GM10847 (cell line): Measurements from ENCODE around the gene ATP8B2.

Source experiments
- POLR2A ChIP-seq: IDR thresholded peaks from 2 replicates; pipeline ENCODE4 v1.6.1; 2011; ENCODE audit not compliant: insufficient read length; ENCODE audit errors: extremely low read depth

Gene ATP8B2, protein sequence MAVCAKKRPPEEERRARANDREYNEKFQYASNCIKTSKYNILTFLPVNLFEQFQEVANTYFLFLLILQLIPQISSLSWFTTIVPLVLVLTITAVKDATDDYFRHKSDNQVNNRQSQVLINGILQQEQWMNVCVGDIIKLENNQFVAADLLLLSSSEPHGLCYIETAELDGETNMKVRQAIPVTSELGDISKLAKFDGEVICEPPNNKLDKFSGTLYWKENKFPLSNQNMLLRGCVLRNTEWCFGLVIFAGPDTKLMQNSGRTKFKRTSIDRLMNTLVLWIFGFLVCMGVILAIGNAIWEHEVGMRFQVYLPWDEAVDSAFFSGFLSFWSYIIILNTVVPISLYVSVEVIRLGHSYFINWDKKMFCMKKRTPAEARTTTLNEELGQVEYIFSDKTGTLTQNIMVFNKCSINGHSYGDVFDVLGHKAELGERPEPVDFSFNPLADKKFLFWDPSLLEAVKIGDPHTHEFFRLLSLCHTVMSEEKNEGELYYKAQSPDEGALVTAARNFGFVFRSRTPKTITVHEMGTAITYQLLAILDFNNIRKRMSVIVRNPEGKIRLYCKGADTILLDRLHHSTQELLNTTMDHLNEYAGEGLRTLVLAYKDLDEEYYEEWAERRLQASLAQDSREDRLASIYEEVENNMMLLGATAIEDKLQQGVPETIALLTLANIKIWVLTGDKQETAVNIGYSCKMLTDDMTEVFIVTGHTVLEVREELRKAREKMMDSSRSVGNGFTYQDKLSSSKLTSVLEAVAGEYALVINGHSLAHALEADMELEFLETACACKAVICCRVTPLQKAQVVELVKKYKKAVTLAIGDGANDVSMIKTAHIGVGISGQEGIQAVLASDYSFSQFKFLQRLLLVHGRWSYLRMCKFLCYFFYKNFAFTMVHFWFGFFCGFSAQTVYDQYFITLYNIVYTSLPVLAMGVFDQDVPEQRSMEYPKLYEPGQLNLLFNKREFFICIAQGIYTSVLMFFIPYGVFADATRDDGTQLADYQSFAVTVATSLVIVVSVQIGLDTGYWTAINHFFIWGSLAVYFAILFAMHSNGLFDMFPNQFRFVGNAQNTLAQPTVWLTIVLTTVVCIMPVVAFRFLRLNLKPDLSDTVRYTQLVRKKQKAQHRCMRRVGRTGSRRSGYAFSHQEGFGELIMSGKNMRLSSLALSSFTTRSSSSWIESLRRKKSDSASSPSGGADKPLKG

DNA sequence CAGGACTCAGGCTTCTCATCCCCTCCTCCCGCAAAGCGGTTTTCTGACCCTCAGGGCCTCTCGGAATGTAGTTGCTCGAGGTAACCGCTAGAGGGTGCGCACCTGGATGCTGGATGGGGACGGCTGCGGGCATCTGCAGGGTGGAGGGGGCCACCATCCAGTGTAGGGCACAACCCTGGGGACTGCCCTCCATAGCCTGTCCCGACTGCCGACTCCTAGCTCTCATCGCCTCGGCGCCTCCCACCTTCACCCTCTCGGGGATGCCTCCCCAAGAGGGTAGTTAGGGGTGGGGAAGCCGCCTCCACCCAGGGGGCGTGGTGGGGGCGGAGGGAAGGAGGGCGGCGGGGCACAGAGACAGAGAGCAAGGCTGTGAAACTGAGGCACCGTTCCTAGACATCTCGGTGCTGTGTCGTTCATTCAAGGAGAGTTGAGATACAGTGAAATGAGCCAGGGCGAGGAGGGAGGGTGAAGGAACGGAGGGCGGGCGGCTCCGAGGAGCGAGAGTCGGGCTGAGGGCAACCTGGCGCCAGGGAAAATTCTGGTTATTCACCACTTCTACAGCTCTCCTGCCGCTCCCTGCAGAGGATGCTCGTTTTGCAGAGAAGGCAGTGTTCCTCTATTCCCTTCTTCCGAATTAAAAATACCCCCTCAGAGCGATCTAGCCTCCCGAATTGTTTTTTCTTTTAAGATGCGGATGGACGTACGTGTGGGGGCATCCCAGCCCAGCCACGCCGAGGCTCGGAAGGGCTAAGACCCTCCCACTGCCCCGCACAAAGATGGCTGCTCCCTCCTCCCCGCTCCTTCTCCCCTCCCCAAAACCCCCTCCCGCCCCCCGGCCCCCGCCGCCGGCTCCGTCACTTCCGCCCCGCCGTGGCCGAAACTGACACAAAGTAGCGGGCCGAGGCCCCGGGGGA, at the start of gene ATP8B2:
Gene ATP8B2 (plus strand): TSS at position 857 of the 914 bp plus-strand sequence. CDS start 2,617 bp downstream, outside the sequence.
- TF ChIP-seq POLR2A, result no peak

DNA sequence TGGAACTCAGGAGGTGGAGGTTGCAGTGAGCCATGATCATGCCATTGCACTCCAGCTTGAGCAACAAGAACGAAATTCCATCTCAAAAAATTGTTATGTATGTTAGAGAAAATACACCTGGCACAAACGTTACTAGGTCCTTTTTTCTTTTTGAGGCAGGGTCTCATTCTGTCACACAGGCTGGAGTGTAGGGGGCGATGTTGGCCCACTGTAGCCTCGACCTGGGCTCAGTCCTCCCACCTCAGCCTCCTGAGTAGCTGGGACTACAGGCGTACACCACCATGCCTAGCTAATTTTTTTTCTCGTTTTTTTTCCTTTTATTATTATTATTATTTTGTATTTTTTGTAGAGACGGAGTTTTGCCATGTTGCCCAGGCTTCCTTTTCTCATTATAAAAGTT, 48.5 kb upstream of the ATP8B2 start:
- no peak for TF ChIP-seq POLR2A

DNA sequence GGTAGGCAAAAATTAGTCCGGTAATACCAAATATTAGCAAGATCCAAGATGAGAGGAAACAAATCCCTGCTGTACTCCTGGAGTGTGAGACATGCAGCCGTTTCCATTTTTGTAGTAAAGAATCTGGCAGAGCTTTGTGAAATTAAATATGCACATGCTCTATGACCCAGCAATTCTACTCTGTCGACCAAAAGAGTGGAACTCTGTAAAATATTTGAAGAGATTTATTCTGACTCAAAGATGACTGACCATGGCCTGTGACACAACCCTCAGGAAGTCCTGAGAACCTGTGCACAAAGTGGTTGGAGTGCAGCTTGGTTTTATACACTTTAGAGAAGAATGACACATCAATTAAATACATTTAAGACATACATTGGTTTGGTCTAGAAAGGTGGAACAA, 36.7 kb upstream of the ATP8B2 start:
- TF ChIP-seq POLR2A, result no peak

DNA sequence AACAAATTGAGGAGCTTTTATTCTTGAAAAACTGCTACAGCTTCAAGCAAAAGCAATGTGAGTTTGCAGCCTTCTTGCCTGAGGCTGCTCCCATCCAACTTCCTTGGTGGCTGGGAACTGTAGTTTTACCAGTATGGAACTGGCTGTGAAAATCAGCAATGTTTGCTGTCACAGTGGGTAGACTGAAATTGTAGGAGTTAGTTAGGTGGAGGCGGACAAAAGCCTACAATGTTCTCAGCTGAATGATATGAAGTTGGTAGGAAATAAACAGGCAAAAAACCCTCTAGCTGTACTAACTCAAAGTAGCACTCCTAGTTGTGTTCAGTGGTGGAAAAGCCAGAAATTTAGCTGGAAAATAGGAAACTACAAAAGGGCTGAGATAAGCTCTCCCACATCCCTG, 34.4 kb upstream of the ATP8B2 start:
- no peak for TF ChIP-seq POLR2A

DNA sequence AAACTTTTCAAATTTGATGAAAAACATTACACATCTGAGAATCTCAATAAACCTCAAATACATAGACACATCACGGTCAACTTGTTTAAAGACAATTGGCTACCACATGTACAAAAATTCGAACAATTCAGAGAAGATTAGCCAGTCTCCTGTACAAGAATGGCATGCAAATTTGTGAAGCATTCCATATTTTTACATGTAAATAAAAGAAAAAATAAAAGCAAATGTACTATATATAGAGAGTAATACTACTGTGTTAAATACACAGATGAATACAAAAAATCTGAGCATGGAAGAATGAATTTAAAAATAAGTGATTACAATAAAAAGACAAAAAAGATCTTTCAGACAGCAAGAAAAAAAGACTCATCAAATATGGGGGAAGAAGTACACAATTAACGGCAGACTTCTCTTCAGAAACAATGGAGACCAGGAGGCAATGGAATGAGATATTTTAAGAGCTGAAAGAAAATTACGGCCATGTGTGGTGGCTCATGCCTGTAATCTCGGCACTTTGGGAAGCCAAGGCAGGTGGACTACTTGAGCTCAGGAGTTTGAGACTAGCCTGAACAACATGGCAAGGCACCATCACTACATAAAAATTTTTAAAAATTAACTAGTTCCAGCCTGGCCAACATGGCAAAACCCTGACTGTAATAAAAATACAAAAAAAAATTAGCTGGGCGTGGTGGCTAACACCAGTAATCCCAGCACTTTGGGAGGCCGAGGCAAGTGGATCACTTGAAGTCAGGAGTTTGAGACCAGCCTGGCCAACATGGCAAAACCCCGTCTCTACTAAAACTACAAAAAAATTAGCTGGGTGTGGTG, 29.7 kb upstream of the ATP8B2 start:
- TF ChIP-seq POLR2A, result no peak

DNA sequence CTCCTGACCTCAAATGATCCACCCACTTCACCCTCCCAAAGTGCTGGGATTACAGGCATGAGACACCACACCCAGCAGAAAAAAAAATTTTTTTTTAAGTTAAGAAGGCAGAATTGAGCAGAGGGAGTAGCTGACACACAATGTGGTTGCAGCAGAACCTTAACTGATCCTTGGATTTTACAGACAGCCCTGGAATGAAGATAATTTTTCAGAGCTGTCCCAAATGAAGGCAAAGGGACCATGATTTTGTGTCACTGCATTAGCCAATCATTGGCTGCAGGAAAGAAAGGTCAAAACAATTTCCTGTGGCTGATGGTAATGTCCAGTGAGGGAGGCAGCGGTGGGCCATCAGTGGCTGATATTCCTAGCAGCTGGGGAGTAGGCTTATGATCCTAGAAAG, 23.7 kb upstream of the ATP8B2 start:
- TF ChIP-seq POLR2A, result no peak

DNA sequence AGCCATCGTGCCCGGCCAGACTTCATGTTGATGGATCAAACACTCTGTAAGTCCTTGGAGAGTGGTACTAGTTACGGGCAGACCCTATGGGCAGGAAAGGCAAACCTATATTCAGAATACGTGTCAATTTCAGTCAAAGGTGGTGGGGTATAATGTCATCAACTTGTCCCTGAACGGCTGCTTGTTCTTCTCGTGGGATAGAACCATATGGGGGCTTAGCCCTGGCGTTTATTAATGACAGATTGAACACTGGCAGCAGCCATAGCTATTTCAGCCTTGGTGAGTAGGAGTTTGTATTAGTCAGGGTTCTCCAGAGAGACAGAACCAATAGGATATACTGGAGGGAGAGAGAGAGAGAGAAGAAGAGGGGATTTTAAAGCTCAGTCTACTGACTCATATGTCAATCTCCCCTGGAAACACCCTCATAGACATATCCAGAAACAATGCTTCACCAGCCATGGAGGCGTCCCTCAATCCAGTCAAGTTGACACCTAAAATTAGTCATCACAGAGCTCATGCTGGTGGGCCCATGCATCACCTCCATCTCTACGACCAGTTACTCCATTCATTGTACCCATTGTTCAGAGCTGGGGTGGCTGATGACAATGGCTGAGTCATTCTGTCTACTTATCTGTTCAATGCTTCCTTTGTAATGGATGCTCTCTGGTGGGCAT, 20.5 kb upstream of the ATP8B2 start:
- TF ChIP-seq POLR2A, result no peak

DNA sequence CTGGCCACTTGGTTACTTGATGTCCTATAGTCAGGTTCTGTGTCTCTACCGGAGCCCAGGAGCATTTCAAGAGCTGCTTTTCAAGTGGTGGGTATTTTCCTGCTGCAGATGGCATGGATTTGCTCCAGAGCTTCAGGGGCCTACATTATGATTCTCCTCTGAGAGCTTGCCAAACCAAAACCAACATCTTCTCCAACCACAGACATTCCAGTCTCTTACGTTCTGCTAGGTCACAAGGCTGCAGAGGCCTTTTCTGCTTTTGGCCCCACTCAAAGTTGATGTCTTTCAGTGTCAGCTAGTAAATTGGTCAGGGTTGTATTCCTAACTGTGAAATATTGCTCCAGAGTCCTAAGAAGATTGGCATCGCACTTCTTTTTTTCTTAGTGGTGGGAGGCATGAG, 19.2 kb upstream of the ATP8B2 start:
- TF ChIP-seq POLR2A, result no peak

DNA sequence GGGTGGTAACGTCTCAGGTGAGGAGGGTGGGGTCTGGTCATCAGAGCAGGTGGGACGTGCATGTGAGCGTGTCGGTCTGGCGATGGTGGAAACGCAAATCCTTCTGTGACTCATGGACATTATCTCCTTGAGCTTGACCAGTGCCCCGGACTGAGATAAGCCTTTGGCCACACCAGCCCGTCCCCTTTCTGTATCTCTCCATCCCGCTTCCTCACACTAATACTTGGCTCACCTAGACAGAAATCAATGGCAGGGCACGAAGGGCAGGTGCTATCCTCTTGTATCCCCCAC, 12.3 kb upstream of the ATP8B2 start:
- no peak for TF ChIP-seq POLR2A

DNA sequence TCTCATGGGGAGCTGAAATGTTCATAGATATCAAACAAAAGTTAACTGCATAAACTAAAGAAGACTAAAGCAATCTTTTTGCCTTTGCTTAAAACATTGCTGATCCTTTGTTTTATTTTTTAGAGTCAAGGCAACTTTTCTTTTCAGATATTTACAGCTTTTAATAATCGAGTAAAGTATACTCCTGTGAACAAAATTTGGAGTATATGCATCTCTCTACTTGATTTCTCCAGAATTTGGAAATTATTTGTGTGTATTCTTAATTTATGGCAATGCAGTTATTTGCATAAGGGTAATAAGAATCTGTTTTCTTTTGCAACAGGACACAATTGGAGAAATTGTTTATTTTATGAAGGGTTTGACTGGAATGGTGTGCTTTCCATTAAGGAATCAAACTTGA, 8.6 kb upstream of the ATP8B2 start:
- no peak for TF ChIP-seq POLR2A

DNA sequence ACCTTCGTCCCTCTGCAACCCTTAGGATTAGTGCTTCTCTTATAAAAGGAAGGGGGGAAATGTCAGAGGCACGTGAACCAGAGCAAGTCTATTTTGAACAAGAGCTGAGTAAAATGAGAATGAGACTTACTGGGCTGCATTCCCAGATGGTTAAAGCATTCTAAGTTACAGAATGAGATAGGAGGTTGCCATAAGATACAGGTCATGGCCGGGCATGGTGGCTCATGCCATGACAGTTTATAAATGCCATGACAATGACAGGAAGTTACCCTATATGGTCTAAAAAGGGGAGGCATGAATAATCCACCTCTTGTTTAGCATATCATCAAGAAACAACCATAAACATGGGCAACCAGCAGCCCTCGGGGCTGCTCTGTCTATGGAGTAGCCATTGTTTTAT, 6.9 kb upstream of the ATP8B2 start:
- TF ChIP-seq POLR2A, result no peak

DNA sequence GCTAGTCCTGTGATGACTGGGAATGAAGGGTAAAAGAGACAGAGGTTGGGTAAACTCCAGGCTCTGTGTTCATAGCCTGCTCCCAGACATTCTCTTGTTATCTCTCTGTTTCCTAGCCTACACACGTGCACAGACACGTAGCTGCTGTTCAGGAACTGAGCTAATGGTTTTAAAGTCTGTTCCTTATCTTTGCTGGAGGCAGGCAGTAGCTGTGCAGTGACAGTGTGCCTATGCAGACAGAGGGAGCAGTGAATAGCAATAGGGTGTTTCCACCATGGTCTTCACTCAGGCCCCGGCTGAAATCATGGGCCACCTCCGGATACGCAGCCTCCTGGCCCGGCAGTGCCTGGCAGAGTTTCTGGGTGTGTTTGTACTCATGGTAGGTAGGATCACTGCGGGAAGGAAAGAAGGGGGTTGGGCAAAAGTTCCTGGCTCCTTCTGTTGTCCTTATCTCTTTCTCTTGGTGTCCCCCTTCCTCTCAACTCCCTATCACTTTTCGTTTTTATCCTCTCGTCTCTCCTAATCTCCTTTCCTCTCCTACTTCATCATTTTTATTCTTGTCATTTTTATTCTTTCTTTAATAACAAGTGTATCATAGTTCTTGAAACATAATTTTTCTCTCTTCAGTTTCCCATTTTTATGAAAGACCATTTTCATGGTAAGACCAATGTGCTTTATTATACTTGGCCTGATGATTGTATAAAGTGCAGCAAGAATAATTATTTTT, 4.3 kb upstream of the ATP8B2 start, which contains the start of gene AQP10:
Gene AQP10 (plus strand): TSS at position 212 of the 727 bp plus-strand sequence. CDS start 63 bp downstream, at position 275.
- no peak for TF ChIP-seq POLR2A

DNA sequence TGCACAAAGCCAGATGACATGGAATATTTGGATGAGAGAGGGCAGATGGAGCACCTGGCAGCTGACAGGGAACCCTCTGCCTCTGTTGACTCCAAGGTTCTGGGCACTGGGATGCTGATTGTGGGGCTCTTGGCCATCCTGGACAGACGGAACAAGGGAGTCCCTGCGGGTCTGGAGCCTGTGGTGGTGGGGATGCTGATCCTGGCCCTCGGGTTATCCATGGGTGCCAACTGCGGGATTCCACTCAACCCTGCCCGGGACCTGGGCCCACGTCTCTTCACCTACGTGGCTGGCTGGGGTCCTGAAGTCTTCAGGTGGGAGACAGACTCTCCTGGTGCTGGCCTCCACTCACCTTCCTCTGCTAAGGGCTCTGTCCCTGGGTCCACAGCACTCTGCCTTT, 1.8 kb upstream of the ATP8B2 start:
- TF ChIP-seq POLR2A, result no peak
